GM12878 (cell line): ENCODE results near the gene HLA-B. TPM values are rescaled to one million over a fixed set of nuclear protein-coding genes. Genes with fewer than 3 reads are reported as not detected.

Source experiments
- ATAC-seq: fragments of 200-7000 bp; cut with Tn5 transposase; 3 replicates; pipeline ENCODE4 v1.9.1; 2020; ENCODE audit warnings: mild to moderate bottlenecking, moderate library complexity
- BruUV-seq: library from RNA; stranded (reverse); fragments of 400-500 nt; replicated peaks from 2 replicates; lab custom pipeline; 2021; lab: Mats Ljungman, UMichigan
- CTCF ChIA-PET: fragments of 300-600 bp; sonication (Branson Sonifier 250); formaldehyde crosslinking; extraction: SDS; loops from one replicate; lab custom pipeline; 2021; ENCODE audit warnings: inconsistent platforms; lab: Yijun Ruan, JAX
- POLR2A ChIA-PET: fragments of 350-600 bp; formaldehyde crosslinking; extraction: SDS; loops from one replicate; lab custom pipeline; 2021; ENCODE audit warnings: inconsistent platforms; lab: Charles Lee
- RAD21 ChIA-PET: fragments of 300-600 bp; sonication (Branson Sonifier 250); formaldehyde crosslinking; loops from one replicate; lab custom pipeline; 2023; ENCODE audit warnings: antibody characterized with exemption; ENCODE audit not compliant: unreplicated experiment; lab: Charles Lee
- SMC1A ChIA-PET: fragments of 300-600 bp; sonication (Branson Sonifier 250); formaldehyde crosslinking; loops from one replicate; lab custom pipeline; 2023; ENCODE audit not compliant: unreplicated experiment, uncharacterized antibody; lab: Charles Lee
- DNase-seq: peaks from one replicate; pipeline ENCODE4 v3.0.0-alpha.2; 2011; ENCODE audit warnings: low read depth, low spot score
- FAIRE-seq: peaks from 3 replicates; lab custom pipeline; 2011; peaks lifted over from hg19 to GRCh38; lab: Jason Lieb, UNC
- H2AFZ ChIP-seq: 2 replicates; pipeline ENCODE4 v1.6.0; 2011; ENCODE audit warnings: low read depth, low read length, control low read depth; ENCODE audit not compliant: control insufficient read depth
- H3K27ac ChIP-seq: 2 replicates; pipeline ENCODE4 v1.5.1; 2011; ENCODE audit warnings: control low read depth; ENCODE audit not compliant: control insufficient read depth, insufficient read depth
- H3K27me3 ChIP-seq, 2 experiments: replicated peaks in 1 of 2; 2 replicates each; pipeline versions ENCODE4 v1.6.0 to v1.6.1; 2011; ENCODE audit warnings: low read length in 1 of 2; ENCODE audit not compliant: control insufficient read depth in 2 of 2, insufficient read depth in 2 of 2
- H3K36me3 ChIP-seq, 2 experiments: 2 replicates each; pipeline ENCODE4 v1.5.1; 2011; ENCODE audit warnings: low read length in 1 of 2; ENCODE audit not compliant: control insufficient read depth in 2 of 2, insufficient read depth in 2 of 2
- H3K4me1 ChIP-seq: 2 replicates; pipeline ENCODE4 v1.6.1; 2011; ENCODE audit warnings: mild to moderate bottlenecking, low read length, moderate library complexity, mixed read lengths; ENCODE audit not compliant: control insufficient read depth, insufficient read depth
- H3K4me2 ChIP-seq: 2 replicates; pipeline ENCODE4 v1.6.0; 2011; ENCODE audit warnings: control low read depth; ENCODE audit not compliant: control insufficient read depth, insufficient read depth
- H3K4me3 ChIP-seq: fragments of 200-600 bp; sonication (generic); 2 replicates; pipeline ENCODE4 v1.5.1; 2016
- H3K79me2 ChIP-seq: 2 replicates; pipeline ENCODE4 v1.6.0; 2011; ENCODE audit warnings: low read length; ENCODE audit not compliant: control insufficient read depth, insufficient read depth
- H3K9ac ChIP-seq: 2 replicates; pipeline ENCODE4 v1.8.0; 2011; ENCODE audit warnings: low read length, control low read depth, mixed read lengths; ENCODE audit not compliant: control insufficient read depth, insufficient read depth
- H3K9me3 ChIP-seq: replicated peaks from 3 replicates; pipeline ENCODE4 v1.5.1; 2011; ENCODE audit warnings: mild to moderate bottlenecking, low read length; ENCODE audit not compliant: control insufficient read depth, insufficient read depth
- H4K20me1 ChIP-seq: 2 replicates; pipeline ENCODE4 v1.6.0; 2011; ENCODE audit not compliant: control insufficient read depth, insufficient read depth
- BCL11A ChIP-seq: IDR thresholded peaks from 2 replicates; pipeline ENCODE4 v1.6.1; 2011; ENCODE audit warnings: low read depth, low read length
- CEBPZ ChIP-seq: fragments of 150-350 bp; IDR thresholded peaks from 2 replicates; pipeline ENCODE4 v1.6.1; 2016; ENCODE audit warnings: low read depth, low read length
- FOS ChIP-seq: IDR thresholded peaks from 3 replicates; pipeline ENCODE4 v1.6.1; 2011; ENCODE audit warnings: borderline replicate concordance; ENCODE audit not compliant: insufficient read length; ENCODE audit errors: extremely low read depth
- HCFC1 ChIP-seq: fragments of 150-350 bp; IDR thresholded peaks from 2 replicates; pipeline ENCODE4 v1.6.1; 2014; ENCODE audit warnings: low read length
- IKZF1 ChIP-seq: fragments of 450-650 bp; conservative IDR thresholded peaks from 2 replicates; pipeline ENCODE4 v1.6.1; 2017; ENCODE audit warnings: antibody characterized with exemption, mild to moderate bottlenecking
- IRF5 ChIP-seq: fragments of 450-650 bp; IDR thresholded peaks from 2 replicates; pipeline ENCODE4 v1.6.1; 2017; ENCODE audit warnings: borderline replicate concordance
- MLLT1 ChIP-seq: fragments of 450-650 bp; IDR thresholded peaks from 2 replicates; pipeline ENCODE4 v1.6.1; 2016; ENCODE audit warnings: mild to moderate bottlenecking
- MYB ChIP-seq: fragments of 150-350 bp; IDR thresholded peaks from 2 replicates; pipeline ENCODE4 v1.6.1; 2014; ENCODE audit warnings: mild to moderate bottlenecking, low read depth, low read length, borderline replicate concordance
- POLR2A ChIP-seq: IDR thresholded peaks from 2 replicates; pipeline ENCODE4 v1.6.1; 2011; ENCODE audit warnings: low read depth, mild to moderate bottlenecking, low read length
- RBBP5 ChIP-seq: fragments of 200-600 bp; sonication (generic); conservative IDR thresholded peaks from 2 replicates; pipeline ENCODE4 v1.6.1; 2016
- SIX5 ChIP-seq: IDR thresholded peaks from 2 replicates; pipeline ENCODE4 v1.6.1; 2011; ENCODE audit warnings: mild to moderate bottlenecking, low read depth, low read length, moderate library complexity; ENCODE audit not compliant: severe bottlenecking
- SREBF2 ChIP-seq: IDR thresholded peaks from 2 replicates; pipeline ENCODE4 v1.6.1; 2012; ENCODE audit warnings: mild to moderate bottlenecking, low read length
- TBL1XR1 ChIP-seq: IDR thresholded peaks from 2 replicates; pipeline ENCODE4 v1.6.1; 2012; ENCODE audit warnings: low read depth, low read length, improper control_type of control experiment
- TCF3 ChIP-seq: IDR thresholded peaks from 2 replicates; pipeline ENCODE4 v1.6.1; 2012; ENCODE audit warnings: low read depth, mild to moderate bottlenecking, low read length, borderline replicate concordance; ENCODE audit not compliant: insufficient read depth
- TCF7 ChIP-seq: IDR thresholded peaks from 2 replicates; pipeline ENCODE4 v1.6.1; 2014; ENCODE audit warnings: antibody characterized with exemption, borderline replicate concordance
- ZSCAN29 ChIP-seq: fragments of 450-650 bp; IDR thresholded peaks from 2 replicates; pipeline ENCODE4 v1.6.1; 2017; ENCODE audit warnings: mild to moderate bottlenecking, moderate library complexity
- WGBS: methylation state at CpG from one replicate; pipeline ENCODE4 v1.1.6; 2016; ENCODE audit warnings: low lambda C conversion rate; ENCODE audit not compliant: insufficient replicate concordance, insufficient coverage; ENCODE audit errors: missing lambda C conversion rate; 5-methylcytosine and 5-hydroxymethylcytosine counted together
- in situ Hi-C: fragments of 300-500 bp; cut with MboI; formaldehyde crosslinking; loops from 9 replicates; pipeline ENCODE4 v1.14.3; 2018; ENCODE audit warnings: mixed read lengths
- intact Hi-C: fragments of 100-400 bp; cut with micrococcal nuclease; formaldehyde crosslinking; loops from one replicate; pipeline ENCODE4 v1.14.2; 2022; ENCODE audit not compliant: unreplicated experiment
- polyA plus RNA-seq, 11 experiments: library from polyadenylated mRNA; depleted of rRNA in 4 of 11; unstranded in 6 of 11; stranded (reverse) in 5 of 11; fragments of >200 nt; fragmentation: Nextera tagmentation in 4 of 11; fragmentation: Illumina TruSeq in 1 of 11; extraction: Ambion mirVana in 4 of 11; extraction: Trizol in 1 of 11; gene quantifications; 1 replicate in 1 of 11; 2 replicates in 10 of 11; pipeline versions ENCODE4 v1.2.1 to v1.2.3, GENCODE V29; 2011 to 2016; ENCODE audit warnings: inconsistent platforms in 2 of 11, missing spikeins in 2 of 11, low read depth in 1 of 11
- total RNA-seq, 4 experiments: library from RNA; depleted of rRNA in 3 of 4; stranded (reverse); fragments of >200 nt in 3 of 4; fragmentation: Illumina TruSeq in 1 of 4; extraction: Trizol in 1 of 4; gene quantifications; 2 replicates each; pipeline versions ENCODE4 v1.2.1 to v1.2.3, GENCODE V29; 2013 to 2021

The HLA-B gene
- total and polyA plus RNA-seq, 10 of the 15 experiments (the other 5 are each of a cell fraction or from before 2014, with no cell fraction given): 820 to 5,128 (median 3,370) TPM

GRCh38 chr6:31349301-31349700 lies 7.7 kb downstream of the HLA-B start (continued):
- TF ChIP-seq CEBPZ: no peak

- 45% methylated on average over 5 of the region's 5 CpGs for WGBS
- FAIRE-seq (no peak), DNase-seq (no peak), ATAC-seq (0 out of 3 replicates have a peak, but pooled peaks have one; percentile 28)
- intact Hi-C loops: no loop called here
- no TSS peak for BruUV-seq
- Histone ChIP-seq H4K20me1 (no peaks in the 10 kb centered on the region), H3K9ac (no peak overlapping the region), H3K27me3 (no peaks in the 10 kb centered on the region), H3K4me3 (no peak overlapping the region), H3K9me3 (peaks cover 3% of the 10 kb centered on the region; the same call in 2 of the 3 replicates), H3K4me2 (no peak overlapping the region), H3K36me3 (no peaks in the 10 kb centered on the region), H3K27ac (no peak overlapping the region), H3K4me1 (no peaks in the 10 kb centered on the region), H2AFZ (no peak overlapping the region)
- ChIA-PET POLR2A (no interaction called here), RAD21 (interaction anchor here (1.2 kb wide), 1 partner anchor 21 kb away, joined by 4 read pairs; no protein-coding TSS in a partner anchor)
- in situ Hi-C loops: no loop called here
- TF ChIP-seq RBBP5 (no peak), FOS (no peak), BCL11A (no peak), TCF3 (no peak), TBL1XR1 (no peak), IRF5 (no peak), SREBF2 (no peak), HCFC1 (no peak), IKZF1 (no peak), ZSCAN29 (no peak), POLR2A (no peak), MYB (no peak), SIX5 (no peak), TCF7 (no peak), MLLT1 (no peak)
- TF ChIP-seq, all 136 proteins: peak for 0
- SMC1A ChIA-PET: interaction anchor here (1.0 to 1.4 kb wide), 4 partner anchors 10 to 29 kb away, joined by 3 to 6 read pairs (median 4); no protein-coding TSS in a partner anchor
- CTCF ChIA-PET: interaction anchor here (1.2 to 4.6 kb wide), 2 partner anchors 23 to 99 kb away, joined by 3 to 20 read pairs; no protein-coding TSS in a partner anchor
- no peaks in the 10 kb centered on the region for H3K79me2 ChIP-seq
These were observed 11.8 kb downstream of the HLA-B start for GRCh38 chr6:31345026-31345730.
